GM12865 (cell line): Measurements from ENCODE around the gene PAQR5.
"Not testable (repeated sequence)": the region's sequence is repeated elsewhere in the genome, so short reads cannot be mapped to it uniquely, and the experiment has no call there.

ENCODE experiments used
- DNase-seq: peaks from one replicate; pipeline ENCODE4 v3.0.0; 2010; ENCODE audit warnings: low read depth
- H3K4me3 ChIP-seq: 2 replicates; pipeline ENCODE4 v1.5.1; 2011; ENCODE audit warnings: mild to moderate bottlenecking, low read depth, low read length, control low read depth
- CTCF ChIP-seq: IDR thresholded peaks from 2 replicates; pipeline ENCODE4 v1.5.1; 2011; ENCODE audit warnings: low read length, control low read depth, low read depth, inconsistent platforms; ENCODE audit not compliant: insufficient read depth; ENCODE audit errors: missing control alignments

PAQR5 gene

GRCh38 chr15:69323893-69324430 is 25.2 kb downstream of the PAQR5 start:
- H3K4me3 ChIP-seq = no peak overlapping the region
- TF ChIP-seq CTCF = no peak
- DNase-seq = no peak

DNA sequence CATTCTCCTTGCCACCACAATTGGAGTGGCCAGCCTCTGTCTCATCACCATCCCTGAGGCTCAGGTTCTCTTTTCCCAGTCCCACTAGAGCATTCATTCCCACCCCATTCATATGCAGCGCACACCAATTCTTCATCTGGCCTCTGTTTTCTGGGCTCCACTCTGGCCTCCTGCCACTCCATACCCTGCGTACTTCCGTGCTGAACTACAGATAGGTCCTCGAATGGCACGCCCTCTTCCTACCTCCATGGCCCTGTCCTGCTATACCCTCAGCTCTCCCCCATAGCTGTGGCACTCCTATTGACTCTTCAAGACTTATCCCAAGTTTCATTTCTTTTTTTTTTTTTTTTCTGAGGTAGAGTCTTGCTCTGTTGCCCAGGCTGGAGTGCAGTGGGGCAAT is 25.9 kb downstream of the PAQR5 start:
- DNase-seq = no peak
- no peak overlapping the region for H3K4me3 ChIP-seq
- TF ChIP-seq CTCF = no peak

DNA sequence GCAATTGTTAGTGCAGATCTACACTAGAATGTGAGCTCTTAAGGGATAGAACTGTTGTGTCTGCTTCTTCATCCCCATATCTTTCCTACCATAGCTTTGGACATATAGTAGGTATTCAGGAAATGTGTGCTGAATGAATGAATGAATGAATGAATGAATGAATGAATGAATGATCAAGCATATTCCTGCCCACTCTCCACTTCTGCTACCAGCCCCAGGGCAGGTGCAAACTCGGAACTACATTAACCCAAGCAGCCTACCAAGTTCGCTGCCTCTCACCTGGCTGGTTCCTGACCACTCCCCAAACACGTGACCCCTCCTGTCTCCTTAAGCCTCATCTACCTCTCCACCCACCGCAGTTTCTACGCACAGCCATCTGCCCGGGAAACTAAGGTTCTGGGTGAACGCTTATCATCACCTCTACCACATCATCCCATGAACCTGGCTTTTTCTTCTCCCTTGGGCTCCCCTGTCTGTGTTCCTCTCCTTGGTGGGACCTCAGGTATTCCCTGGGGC is 26.8 kb downstream of the PAQR5 start:
- no peak for DNase-seq
- no peak for TF ChIP-seq CTCF
- no peak overlapping the region for H3K4me3 ChIP-seq

DNA sequence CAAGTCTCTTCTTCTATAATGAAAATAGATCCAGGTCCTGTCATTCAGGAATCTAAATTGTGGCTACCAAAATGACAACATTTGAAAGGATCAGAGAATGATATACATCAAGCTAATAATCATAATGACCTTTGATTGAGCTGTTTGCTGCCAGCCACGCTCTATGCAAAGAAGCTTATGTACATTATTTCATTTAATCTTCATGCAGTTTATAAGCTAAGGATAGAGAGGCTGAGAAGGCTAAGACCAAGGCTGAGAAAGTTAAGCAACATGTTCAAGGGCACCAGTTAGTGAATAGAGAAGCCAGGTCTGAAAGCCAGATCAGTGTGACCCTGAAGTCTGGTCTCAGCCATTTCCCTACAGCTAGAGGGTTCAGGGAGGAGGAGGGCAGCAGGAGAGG is 29.4 kb downstream of the PAQR5 start:
- H3K4me3 ChIP-seq = no peak overlapping the region
- no peak for TF ChIP-seq CTCF
- no peak for DNase-seq

- no peak for DNase-seq
- no peak for TF ChIP-seq CTCF
- no peak overlapping the region for H3K4me3 ChIP-seq
These were observed 30.0 kb downstream of the PAQR5 start for GRCh38 chr15:69328739-69329138.

- H3K4me3 ChIP-seq = no peak overlapping the region
- DNase-seq = no peak
- TF ChIP-seq CTCF = no peak
These were observed 38.4 kb downstream of the PAQR5 start for GRCh38 chr15:69337138-69337537.

- no peak for DNase-seq
- no peak for TF ChIP-seq CTCF
- H3K4me3 ChIP-seq = no peak overlapping the region
These were observed 40.0 kb downstream of the PAQR5 start for GRCh38 chr15:69338535-69339213.

DNA sequence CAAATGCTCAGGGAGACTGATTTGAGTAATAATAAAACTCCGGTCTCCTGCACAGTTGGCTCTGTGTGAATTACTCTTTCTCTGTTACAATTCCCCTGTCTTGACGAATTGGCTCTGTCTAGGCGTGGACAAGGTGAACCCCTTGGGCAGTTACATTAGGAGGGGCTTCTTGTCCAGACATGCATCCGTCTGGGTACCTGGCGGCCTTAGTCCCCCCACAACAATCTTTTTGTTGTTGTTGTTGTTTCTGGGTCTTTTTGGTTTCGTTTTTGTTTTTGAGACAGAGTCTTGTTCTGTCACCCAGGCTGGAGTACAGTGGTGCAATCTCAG is 40.5 kb downstream of the PAQR5 start:
- DNase-seq = not testable (repeated sequence)

More for the DNA sequence above, 40.5 kb downstream of the PAQR5 start:
- not testable (repeated sequence) for H3K4me3 ChIP-seq
